Femur (tissue), 1 donor: ENCODE results near the gene PAIP1.
A peak's percentile ranks its signal among the peaks of the same experiment; 100 is the strongest.
"Not testable (repeated sequence)": the region's sequence is repeated elsewhere in the genome, so short reads cannot be mapped to it uniquely, and the experiment has no call there.

Experiments
- DNase-seq: peaks from one replicate; pipeline ENCODE4 v3.0.0-alpha.2; 2017

The PAIP1 gene, protein sequence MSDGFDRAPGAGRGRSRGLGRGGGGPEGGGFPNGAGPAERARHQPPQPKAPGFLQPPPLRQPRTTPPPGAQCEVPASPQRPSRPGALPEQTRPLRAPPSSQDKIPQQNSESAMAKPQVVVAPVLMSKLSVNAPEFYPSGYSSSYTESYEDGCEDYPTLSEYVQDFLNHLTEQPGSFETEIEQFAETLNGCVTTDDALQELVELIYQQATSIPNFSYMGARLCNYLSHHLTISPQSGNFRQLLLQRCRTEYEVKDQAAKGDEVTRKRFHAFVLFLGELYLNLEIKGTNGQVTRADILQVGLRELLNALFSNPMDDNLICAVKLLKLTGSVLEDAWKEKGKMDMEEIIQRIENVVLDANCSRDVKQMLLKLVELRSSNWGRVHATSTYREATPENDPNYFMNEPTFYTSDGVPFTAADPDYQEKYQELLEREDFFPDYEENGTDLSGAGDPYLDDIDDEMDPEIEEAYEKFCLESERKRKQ

DNA sequence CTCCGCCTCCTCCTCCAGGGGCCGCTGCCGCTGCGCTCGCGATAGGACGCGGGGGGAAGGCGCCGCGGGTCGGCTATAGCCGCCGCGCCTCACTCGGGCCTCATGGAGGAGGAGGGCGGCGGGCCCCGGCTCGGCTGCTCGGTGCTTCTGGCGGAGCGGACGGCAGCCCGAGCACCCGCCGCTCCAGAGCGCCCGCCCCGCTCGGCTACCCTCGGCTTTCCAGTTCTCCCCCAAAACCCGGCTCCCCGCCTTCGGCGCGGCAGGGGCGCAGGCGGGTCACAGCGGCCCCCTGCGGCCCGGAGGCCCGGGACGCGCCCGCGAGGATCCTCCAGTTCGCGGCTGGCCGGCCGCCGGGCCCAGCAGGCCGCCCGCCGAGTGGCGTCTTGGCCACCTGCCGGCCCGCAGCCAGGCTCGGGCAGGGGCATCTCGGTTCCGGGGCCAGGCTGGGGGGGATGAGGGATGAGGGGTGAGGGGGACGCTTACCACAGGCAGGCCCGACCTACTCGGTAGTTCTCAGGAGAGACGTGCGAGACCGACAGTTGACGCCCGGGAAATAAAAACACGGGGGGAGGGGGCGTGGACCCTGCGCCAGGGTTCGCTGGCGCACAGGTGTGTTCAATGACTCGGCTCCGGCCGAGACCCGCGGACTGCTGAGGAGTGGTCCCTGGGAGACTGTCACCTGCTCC is at the start of gene PAIP1:
TSS of gene PAIP1 (minus strand) at position 221 of the 686 bp plus-strand sequence. CDS start 231 bp downstream, outside the sequence.
- DNase-seq = peak; percentile 92

DNA sequence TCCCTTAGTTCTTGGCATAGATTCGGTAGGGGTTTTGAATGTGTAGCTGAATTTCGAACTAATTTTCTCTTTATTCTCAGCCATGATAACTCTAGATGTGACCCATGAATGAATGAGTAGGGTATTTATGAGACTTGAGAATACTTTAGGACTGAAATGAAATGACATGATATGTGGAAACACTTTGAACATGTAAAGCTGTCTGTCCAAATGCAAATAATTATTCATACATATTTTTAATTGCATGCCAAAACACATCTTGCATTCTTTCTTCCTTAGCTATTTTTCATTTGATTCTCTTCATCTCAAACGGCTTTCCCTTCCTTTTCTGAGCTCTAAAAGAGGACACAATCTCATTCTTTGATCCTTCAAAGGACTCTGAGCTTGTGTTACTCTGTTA is 49.5 kb upstream of the PAIP1 start:
- DNase-seq = no peak

DNA sequence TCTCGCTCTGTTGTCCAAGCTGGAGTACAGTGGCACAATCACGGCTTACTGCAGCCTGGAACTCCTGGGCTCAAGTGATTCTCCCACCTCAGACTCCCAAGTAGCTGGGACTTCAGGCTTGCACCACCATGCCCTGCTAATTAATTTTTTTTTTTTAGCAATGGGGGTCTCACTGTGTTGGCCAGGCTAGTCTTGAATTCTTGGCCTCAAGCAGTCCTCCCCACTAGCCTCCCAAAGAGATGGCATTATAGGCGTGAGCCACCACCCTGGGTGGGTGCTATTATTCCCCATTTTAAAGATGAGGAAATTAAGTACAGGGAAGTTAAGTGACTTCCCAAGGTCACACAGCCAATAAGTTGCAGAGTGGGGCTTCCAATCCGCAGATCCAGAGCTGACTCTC is 47.8 kb upstream of the PAIP1 start:
- DNase-seq = no peak

DNA sequence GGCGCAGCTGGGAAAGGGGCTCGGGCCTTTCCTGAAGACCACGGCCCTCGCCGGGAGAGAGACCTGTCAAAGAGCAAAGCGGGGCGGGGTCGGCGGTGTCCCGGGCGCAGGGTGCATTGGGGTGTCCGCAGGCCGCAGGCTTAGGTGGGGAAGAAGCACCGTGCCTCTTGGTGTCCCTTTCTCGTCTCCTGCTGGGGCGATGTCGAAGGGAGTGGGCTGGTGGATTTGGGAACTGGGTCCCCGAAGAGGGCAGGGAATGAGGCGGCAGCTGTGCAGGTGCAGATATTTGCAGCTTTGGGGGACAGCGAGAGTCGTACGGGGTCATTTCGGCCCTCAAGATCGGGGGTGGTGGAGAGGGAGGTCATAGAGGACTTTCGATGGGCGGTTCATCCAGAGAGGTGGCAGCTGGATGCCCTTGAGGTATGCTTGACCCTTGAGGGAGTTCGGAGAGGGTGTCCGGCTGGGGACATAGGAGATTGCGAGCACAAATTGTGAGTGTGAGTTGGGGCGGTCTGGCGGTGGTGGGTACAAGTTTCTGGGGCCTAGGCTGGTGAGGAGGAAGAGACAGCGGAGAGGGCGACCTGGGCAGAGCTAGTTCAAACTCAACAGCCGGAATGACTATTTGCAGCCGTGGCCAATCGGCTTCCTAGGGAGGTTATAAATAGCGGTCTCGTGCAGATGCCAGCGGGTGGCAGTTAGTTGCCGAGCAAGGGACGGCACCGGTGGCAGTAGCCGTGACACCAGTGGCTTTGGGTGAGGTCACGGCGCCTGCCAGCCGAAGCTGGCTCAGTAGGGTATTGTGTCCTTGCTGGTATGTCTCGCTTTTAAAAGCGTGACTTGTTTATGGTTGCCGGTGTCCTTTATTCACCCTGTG is 46.7 kb upstream of the PAIP1 start:
- peak; percentile 78 for DNase-seq

DNA sequence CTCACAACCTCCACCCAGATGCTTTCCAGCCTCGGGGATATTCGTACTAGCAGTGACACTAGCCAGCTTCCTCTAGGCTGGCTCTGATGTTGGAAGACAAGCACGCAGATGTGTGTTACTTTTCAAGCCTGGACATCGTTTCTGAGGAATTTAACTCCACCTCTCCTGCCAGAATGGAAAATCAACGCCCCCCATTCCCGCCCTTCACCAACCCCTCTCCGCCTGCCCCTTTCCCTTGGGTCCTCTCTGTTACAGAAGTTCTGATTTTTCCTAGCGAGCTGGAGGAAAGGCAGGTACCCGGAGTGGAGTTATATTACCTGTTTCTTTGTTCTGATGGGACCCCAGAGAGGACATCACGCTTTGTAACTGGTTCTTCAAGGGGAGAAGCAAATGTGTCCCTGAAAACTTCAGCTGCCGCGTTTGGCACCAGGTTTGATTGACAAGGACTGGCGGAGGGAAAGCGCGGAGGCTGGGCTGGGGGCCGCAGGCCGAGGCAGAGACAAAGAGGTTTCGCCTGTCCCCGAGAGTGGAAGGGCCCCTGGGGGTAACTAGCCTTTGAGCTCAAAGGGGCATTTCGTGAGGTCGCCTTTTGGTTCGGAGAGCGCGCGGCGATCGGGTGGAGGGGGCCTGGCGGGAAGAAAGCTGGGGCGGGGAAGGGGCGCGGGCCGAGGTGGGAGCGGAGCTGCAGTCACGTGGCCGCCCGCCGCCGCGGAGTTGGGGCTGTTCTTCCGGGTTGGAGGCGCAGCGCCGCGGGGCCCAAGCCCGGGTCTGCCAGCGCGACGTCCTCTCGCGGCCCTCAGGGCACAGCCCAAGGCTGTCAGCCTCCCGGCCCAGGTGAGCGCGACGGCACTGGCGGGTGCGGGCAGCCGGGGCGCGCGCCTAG is 45.8 kb upstream of the PAIP1 start, which contains the start of gene NNT:
TSS of gene NNT (plus strand) at position 720 of the 883 bp plus-strand sequence. CDS start 6,016 bp downstream, outside the sequence.
- DNase-seq = peak; percentile 88

DNA sequence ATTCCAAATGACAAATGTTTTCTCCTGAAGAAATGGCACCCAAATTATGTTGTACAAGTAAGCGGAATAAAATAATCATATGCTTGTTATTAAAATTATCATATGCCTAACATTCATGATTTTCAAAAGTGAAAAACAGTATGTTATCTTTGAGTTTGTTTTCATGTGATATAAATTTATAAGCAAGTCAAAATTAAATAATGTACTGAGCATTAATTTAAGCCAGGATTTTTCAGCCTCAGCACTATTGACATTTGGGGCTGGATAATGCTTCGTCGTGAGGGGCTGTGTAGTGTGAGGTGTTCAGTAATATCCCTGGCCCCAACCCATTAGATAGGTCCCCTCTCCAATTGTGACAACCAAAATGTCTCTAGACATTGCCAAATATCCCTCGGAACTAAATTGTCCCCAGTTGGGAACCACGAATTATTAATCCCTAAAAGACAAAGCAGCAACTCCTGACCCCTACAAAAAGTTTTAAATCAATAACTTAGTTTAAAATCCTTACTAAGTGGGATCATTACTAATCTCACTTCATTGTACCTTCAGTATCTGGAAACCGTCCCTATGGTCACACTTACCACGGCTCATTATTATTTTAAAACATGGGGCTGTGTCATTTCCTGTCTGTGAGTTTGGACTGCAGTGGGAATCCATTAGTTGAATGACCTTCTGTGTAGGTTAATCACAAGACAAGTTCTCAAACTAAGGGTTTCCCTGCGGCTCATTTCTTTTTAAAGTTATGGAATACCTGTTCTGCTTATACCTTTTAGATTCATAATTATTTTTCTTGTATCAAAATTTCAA is 44.8 kb upstream of the PAIP1 start:
- DNase-seq = no peak

DNA sequence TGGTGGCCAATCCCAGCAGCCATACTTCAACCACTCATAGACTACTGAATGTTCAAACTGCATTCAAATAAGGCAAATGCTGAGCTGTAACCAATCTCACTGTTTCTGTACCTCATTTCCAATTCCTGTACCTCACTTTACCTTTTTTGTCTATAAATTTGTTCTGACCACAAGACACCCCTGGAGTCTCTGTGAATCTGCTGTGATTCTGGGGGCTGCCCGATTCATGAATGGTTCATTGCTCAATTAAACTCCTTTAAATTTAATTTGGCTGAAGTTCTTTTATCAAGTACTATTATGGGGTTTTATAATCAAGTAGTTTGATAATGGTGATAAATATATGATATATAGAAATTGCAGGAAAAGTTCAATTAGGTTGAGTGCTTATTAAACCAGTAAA is 42.0 kb upstream of the PAIP1 start:
- DNase-seq = not testable (repeated sequence)

DNA sequence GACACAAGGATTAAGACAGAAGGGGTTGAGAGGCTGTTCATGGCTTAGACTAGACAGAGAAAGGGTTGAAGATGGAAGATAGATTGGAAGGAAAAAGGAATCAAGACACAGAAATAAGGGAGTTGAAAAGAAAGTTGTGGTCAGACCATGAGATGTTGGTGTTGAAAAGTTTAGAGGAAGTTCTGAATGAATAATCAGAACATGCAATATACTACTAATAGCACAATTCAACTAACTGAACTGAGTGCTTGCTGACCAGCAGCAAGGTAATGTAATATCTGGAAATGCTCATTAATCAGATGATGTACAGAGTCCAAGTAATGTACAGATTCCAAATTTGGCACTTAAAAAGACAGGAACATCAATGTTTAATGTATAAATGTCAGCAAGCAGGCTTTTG is 35.5 kb upstream of the PAIP1 start:
- no peak for DNase-seq

DNA sequence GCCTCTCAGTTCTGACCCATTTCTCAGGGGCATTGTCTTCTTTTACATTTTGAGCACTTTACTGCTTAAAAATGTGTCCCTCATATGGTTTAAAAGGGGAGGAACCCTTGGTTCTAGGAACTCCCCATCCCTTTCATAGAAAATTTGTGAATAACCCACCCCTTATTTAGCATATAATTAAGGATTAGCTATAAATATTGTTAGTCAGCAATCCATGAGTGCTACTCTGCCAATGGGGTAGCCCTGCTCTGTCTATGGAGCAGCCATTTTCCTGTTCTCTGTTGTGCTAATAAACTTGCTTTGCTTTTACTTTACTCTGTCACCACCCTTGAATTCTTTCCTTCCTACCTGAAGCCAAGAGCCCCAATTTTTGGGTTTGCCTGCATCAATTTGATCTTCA is 33.8 kb upstream of the PAIP1 start:
- no peak for DNase-seq

DNA sequence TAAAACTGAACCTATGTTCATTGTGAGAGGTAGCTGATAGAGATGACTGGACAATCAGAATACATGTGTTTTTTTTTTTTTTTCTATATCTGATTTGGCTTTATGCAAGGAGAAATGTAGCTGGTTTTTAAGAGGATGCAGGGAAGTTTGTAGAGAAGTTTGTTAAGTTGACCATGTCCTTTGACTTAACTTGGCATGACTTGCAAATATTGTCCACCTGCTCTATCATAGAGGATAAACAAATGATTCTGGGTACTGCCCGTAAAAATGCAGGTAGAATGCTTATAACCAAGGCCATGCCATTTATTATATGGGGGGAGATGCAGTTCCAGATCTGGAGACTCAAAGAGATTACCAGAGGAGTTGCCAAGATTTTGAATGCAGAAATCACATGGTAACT is 32.4 kb upstream of the PAIP1 start:
- no peak for DNase-seq

DNA sequence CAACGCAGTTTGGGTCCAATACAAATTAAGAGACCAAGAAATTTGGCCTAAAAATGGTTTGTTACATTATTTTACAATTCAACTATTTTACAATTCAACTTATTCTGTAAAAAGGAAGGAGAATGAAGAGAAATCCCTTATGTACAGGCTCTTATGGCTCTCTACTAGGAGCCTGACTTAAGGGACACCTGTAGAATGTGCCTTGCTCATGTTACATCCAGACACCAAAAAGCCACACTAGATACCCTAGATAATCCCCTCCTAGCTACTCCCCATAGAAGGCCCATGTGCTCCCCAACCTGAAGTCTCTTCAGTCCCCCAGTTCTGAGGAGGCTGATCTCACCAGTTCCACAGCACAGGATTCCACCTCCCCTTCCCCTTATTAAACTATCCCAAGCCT is 32.0 kb upstream of the PAIP1 start:
- no peak for DNase-seq

DNA sequence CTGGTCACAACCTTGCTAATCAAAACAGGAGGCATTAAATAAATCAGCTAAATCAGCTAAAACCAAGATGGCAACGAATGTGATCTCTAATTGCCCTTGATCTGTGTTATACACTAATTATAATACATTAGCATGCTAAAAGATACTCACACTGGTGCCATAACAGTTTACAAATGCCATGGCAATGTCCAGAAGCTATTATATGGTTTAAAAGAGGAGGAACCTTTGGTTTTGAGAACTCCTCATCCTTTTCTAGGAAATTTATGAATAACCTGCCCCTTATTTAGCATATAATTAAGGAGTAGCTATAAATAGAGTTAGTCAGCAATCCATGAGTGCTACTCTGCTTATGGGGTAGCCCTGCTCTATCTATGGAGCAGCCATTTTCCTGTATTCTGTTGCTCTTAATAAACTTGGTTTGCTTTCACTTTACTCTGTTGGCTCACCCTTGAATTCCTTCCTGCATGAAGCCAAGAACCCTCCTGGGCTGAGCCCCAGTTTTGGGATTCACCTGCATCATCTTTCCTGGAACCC is 27.4 kb upstream of the PAIP1 start:
- DNase-seq = no peak

DNA sequence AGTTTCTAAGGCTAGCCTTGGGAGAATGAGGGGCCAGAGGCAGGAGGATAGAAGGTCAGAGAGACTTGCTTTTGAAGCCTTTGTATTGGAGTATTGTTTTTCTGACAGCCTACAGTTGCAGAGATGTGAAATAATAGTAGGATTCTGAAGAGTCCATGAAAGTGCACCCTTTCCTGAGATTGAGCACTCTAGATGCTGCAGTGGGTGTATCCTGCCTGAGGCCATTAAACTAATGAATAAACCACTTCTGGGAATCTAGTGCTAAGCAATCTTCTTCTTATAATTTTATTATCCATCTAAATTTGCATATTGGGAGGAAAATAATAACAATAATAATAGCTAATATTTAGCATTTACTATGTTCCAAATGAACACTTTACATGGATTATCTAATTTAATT is 26.8 kb upstream of the PAIP1 start:
- no peak for DNase-seq

DNA sequence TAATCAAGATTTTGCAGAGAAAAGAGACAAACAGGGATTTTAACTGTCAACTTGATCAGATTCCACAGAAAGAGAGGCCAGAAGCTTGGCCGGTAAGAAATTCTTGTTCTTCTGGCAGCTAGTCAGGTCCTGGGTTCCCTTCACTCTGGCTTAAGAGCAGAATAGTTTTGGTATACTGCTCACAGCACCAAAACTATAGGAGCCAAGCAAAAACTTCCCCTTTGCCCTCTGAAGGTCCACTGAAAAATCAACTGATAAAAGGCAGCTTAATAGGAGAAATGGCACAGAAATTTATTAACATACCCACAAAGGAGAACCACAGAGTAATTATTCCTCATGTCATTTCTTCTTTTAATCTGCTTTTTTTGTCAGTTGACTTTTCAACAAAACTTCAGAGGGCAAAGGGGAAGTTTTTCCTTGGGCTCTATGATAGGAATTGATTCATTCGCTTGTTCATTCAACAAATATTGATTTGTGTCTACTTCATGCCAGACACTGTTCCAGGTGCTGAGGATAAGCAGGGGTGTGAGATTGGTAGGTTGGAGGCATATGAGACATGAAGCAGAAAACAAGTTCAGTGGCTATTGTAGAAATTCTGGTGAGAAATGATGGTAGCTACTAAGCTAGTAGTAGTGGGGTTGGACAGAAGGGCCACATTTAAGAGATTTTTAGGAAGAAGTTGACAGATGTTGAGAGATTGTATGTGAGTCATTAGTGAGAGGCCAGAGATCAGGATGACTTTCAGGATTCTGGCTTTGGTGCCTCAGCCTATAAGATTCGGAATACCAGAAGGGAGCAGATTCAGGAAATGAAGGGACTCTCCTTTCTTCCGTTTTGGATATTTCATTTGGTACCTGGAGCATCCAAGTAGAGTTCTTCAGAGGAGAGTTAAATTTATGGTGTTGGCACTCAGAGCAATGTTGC is 25.5 kb upstream of the PAIP1 start:
- no peak for DNase-seq

DNA sequence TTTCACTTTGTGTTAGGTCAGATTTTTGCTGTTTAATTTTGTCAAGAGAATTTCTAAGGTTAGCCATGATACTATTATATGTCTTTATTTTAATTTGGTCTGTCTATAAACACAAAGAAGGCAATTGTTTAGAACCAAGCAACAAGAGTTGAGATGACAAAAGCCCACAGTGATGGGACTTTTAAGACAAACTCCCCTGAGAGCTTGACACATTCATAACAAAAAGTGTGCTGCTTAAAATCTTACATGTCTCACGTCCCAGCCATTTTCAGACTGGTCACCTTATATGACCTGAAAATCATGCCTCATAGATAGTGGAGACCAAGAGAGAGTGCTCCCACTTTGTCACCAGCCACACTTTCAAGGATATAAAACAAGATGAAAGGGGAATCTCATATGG is 24.5 kb upstream of the PAIP1 start:
- DNase-seq = no peak

DNA sequence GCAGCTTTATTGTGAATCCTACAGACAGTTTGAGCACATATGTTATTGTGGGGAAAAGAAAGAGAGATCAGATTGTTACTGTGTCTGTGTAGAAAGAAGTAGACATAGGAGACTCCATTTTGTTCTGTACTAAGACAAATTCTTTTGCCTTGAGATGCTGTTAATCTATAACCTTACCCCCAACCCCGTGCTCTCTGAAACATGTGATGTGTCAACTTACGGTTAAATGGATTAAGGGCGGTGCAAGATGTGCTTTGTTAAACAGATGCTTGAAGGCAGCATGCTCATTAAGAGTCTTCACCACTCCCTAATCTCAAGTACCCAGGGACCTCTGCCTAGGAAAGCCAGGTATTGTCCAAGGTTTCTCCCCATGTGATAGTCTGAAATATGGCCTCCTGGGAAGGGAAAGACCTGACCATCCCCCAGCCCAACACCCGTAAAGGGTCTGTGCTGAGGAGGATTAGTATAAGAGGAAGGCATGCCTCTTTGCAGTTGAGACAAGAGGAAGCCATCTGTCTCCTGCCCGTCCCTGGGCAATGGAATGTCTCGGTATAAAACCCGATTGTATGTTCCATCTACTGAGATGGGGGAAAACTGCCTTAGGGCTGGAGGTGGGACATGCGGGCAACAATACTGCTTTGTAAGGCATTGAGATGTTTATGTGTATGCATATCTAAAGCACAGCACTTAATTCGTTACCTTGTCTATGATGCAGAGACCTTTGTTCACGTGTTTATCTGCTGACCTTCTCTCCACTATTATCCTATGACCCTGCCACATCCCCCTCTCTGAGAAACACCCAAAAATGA is 23.7 kb upstream of the PAIP1 start:
- DNase-seq = not testable (repeated sequence)

DNA sequence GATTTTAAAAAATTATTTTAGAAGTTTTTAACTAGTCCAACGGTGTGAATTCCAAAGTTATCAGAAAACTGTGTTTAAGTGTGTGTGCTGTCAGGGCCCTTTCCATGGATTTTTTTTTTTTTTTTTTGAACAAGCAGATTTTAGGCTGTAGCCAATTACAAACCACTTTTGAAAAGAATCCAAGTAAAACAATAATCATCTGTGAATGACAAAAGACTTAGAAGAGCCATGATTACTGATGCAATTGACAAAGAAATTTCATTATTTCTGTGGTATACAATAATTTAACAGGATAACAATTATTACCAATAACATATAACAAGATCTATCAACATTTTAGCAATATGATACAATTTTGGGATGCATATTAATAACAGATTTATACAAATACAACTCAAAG is 16.2 kb upstream of the PAIP1 start:
- DNase-seq = no peak

DNA sequence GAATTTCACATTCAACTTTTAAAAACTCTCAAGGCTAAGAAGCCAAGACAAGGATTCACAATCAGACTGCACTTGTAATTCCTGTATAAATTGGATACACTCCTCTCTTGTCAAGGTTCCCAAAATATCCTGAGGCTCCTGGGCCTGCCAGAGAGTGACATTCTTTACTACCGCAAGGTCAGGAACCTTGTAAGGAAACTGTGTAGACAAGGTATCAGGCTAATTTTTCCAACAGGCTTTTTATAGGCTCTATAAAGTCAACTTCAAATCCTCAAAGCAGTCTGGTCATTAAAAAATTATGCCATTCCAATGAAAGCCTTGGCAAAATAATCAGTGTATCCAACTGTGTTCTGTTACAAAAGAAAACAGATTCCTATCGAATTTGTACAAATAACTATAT is 15.5 kb upstream of the PAIP1 start:
- no peak for DNase-seq

DNA sequence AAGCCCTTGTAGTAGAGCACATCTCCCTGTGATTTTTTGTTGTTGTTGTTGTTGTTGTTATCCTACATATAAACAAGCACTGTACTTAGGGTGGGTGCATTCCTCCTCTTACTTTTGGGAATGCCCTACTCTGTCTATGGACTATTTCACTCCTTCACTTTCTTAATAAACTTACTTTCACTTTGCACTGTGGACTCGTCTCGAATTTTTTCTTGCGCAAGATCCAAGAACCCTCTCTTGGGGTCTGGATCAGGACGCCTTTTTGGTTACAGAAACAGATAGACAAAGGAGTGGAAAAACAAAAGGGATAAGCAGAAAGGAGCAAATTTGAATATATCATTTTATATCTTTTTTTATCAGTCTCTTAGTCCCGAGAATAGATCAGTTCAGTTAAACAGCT is 14.4 kb upstream of the PAIP1 start:
- DNase-seq = no peak
